ENCODE measurements around the gene MSL1. TPM values are rescaled to one million over a fixed set of nuclear protein-coding genes. Genes with fewer than 3 reads are reported as not detected.

MSL1 gene
- total and polyA plus RNA-seq, 2 experiments from 2014 or later, result 26.7 to 81.6 TPM

DNA sequence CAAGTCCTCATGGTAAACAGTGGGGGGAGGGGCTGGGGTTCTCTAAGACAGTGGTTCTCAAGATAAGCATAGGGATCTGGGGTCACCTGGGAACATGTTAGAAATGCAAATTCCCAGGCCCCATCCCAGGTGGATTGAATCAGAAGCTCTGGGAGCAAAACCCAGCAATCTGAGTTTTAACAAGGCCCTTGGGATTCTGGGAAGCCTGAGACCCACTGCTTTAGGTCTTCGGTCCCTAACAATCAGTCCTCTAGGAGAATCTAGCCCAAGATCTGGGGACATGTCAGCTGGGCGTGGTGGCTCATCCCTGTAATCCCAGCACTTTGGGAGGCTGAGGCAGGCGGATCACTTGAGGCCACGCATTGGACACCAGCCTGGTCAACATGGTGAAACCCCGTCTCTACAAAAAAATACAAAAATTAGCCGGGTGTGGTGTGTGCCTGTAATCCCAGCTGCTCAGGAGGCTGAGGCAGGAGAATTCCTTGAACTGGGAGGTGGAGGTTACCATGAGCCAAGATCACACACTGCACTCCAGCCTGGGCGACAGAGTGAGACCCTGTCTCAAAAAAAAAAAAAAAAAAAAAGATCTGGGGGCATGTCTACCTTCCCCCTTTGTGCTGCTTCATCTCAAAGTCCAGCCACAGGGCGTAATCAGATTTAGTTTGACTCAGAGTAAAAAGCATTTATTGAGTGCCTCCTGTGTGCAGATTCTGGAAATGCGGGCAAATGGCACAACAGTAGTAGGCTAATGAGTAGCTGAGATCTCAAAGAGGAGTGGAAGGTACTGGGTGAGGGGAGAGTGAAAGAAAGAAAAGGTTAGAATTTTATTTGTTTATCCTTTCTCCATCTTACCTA lies 12.6 kb upstream of the MSL1 start:
- 92% methylated on average over 9 of the region's 9 CpGs for WGBS (ENCODE audit: low lambda C conversion rate, missing lambda C conversion rate)
- Histone ChIP-seq H3K9me2 (replicated peaks; ENCODE audit: insufficient read depth) (no peaks in the 10 kb centered on the region), H3K4me2 (no peak overlapping the region), H3K36me3 (replicated peaks; ENCODE audit: insufficient read depth, low read depth) (no peaks in the 10 kb centered on the region), H2AFZ (no peak overlapping the region), H4K20me1 (ENCODE audit: insufficient read depth, poor library complexity, severe bottlenecking) (no peaks in the 10 kb centered on the region), H3K9me3 (ENCODE audit: low read depth) (no peaks in the 10 kb centered on the region), H3K79me2 (no peaks in the 10 kb centered on the region), H3K4me1 (ENCODE audit: insufficient read depth) (peaks cover 66% of the 10 kb centered on the region), H3K27me3 (no peaks in the 10 kb centered on the region), H3K4me3 (no peak overlapping the region), H3K27ac (peak overlapping the region; percentile 77)
- TF ChIP-seq, protein P1, sequence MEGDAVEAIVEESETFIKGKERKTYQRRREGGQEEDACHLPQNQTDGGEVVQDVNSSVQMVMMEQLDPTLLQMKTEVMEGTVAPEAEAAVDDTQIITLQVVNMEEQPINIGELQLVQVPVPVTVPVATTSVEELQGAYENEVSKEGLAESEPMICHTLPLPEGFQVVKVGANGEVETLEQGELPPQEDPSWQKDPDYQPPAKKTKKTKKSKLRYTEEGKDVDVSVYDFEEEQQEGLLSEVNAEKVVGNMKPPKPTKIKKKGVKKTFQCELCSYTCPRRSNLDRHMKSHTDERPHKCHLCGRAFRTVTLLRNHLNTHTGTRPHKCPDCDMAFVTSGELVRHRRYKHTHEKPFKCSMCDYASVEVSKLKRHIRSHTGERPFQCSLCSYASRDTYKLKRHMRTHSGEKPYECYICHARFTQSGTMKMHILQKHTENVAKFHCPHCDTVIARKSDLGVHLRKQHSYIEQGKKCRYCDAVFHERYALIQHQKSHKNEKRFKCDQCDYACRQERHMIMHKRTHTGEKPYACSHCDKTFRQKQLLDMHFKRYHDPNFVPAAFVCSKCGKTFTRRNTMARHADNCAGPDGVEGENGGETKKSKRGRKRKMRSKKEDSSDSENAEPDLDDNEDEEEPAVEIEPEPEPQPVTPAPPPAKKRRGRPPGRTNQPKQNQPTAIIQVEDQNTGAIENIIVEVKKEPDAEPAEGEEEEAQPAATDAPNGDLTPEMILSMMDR (IDR thresholded peaks at IDR 0.05; ENCODE audit: poor library complexity), result peak; percentile 22
- TF ChIP-seq EZH2phosphoT487 (IDR thresholded peaks at IDR 0.05; ENCODE audit: low read depth, severe bottlenecking, unreplicated experiment), result no peak
- no peak for TF ChIP-seq EZH2 (IDR thresholded peaks at IDR 0.05; ENCODE audit: borderline replicate concordance)
- no peak for DNase-seq (ENCODE audit: low spot score)

DNA sequence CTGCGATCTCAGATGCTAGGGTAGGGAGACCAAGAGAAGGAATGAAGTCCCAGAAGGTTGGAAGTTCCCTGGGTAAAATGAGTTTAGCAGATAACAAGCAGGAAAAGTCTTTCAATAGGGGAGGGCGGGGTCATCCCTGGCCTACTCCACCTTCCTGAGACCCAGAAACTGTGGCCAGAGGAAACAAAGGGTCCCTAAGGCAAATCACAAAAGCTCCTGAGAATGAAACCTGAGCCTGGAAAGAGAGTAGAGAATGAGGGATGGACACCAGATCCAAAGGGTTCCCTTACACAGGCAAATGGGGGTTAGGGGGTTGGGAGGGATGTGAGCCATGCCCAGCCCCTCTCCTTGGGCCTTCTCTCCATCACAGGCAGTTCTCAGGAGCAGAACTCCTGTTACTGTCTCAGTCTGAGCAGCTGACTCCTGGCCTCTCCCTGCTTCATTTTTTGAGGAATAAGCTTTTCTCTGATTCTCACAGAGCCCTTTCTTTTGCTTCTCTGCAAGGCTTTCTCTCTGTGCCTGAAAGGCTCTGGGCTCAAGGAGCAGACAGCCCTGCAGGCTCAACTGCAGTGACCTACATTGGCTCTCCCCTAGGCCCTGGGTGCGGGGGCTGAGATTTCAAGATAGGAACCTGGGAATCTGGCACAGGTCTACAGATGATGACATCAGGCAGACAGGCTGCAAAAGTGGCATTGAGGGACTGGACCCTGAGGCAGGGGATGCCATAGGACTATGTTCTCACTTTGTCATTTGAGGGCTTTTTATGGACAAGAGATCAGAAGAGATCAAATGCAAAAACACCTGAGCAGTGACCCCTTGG lies 11.5 kb upstream of the MSL1 start:
- TF ChIP-seq EZH2phosphoT487 (IDR thresholded peaks at IDR 0.05; ENCODE audit: low read depth, severe bottlenecking, unreplicated experiment) (no peak), EZH2 (IDR thresholded peaks at IDR 0.05; ENCODE audit: borderline replicate concordance) (no peak)
- TF ChIP-seq, protein P1 (IDR thresholded peaks at IDR 0.05; ENCODE audit: poor library complexity), result no peak
- WGBS (ENCODE audit: low lambda C conversion rate, missing lambda C conversion rate), result 79% methylated on average over 3 of the region's 3 CpGs
- peak overlapping the region; percentile 76 for H3K27ac ChIP-seq
- H2AFZ ChIP-seq, result no peak overlapping the region
- H3K27me3 ChIP-seq, result no peaks in the 10 kb centered on the region
- H3K9me2 ChIP-seq (replicated peaks; ENCODE audit: insufficient read depth), result no peaks in the 10 kb centered on the region
- H3K4me1 ChIP-seq (ENCODE audit: insufficient read depth), result peaks cover 75% of the 10 kb centered on the region
- DNase-seq (ENCODE audit: low spot score), result no peak
- H3K4me2 ChIP-seq, result no peak overlapping the region
- no peaks in the 10 kb centered on the region for H3K79me2 ChIP-seq
- H3K9me3 ChIP-seq (ENCODE audit: low read depth), result no peaks in the 10 kb centered on the region
- no peaks in the 10 kb centered on the region for H3K36me3 ChIP-seq (replicated peaks; ENCODE audit: insufficient read depth, low read depth)
- H4K20me1 ChIP-seq (ENCODE audit: insufficient read depth, poor library complexity, severe bottlenecking), result no peaks in the 10 kb centered on the region
- H3K4me3 ChIP-seq, result no peak overlapping the region

DNA sequence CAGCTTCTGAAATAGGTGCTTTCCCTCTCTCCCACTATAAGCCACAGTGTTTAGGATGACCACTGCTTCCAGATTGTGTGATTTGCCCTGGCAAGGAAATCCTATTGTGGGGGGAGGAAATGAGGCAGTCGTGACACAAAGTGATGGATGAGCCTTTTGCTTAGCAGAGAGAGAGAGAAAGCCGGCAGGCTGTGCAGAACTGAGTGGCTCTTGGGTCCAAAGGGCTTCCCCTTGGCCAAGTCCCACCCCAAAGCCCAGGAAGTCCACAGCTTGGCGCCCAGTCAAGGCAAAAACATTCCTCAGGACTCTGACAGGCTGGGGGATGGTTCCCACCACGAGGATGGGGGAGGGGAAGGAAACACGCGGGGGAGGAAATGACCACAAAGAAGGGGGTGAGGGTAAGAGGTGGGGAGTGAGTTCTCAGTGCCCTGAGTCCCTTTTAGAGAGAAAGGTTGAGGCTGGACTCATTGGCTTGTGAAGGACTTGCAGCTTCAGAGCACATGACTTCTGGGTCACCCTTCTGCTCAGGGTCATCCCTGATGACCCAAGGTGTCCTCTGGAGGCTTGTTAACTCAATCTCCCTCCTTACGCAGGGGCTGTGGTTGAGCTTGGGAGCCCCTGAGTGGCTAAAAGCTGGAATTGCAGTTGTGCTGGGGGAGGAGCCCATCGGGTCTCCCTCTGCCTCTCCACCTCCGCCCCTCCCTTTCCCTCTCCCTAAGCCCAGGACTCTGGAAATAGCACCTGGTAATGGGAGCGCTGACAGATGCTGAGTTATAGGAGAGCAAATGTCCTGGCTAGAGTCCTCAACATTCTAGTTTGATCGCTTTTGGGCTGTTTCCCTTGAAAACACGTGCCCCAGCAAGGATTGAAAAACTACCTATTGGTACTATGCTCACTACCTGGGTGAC lies 10.3 kb upstream of the MSL1 start:
- Histone ChIP-seq H3K9me3 (ENCODE audit: low read depth) (no peaks in the 10 kb centered on the region), H3K79me2 (no peaks in the 10 kb centered on the region), H3K4me1 (ENCODE audit: insufficient read depth) (peaks cover 80% of the 10 kb centered on the region), H4K20me1 (ENCODE audit: insufficient read depth, poor library complexity, severe bottlenecking) (no peaks in the 10 kb centered on the region), H3K9me2 (replicated peaks; ENCODE audit: insufficient read depth) (no peaks in the 10 kb centered on the region), H3K27ac (peak overlapping the region; percentile 76), H3K36me3 (replicated peaks; ENCODE audit: insufficient read depth, low read depth) (no peaks in the 10 kb centered on the region), H2AFZ (no peak overlapping the region), H3K27me3 (no peaks in the 10 kb centered on the region), H3K4me2 (peak overlapping the region; percentile 65), H3K4me3 (no peak overlapping the region)
- TF ChIP-seq, protein P1 (IDR thresholded peaks at IDR 0.05; ENCODE audit: poor library complexity), result peak; percentile 83
- TF ChIP-seq EZH2 (IDR thresholded peaks at IDR 0.05; ENCODE audit: borderline replicate concordance), result no peak
- peak; percentile 95 for DNase-seq (ENCODE audit: low spot score)
- WGBS (ENCODE audit: low lambda C conversion rate, missing lambda C conversion rate), result 2% methylated on average over 12 of the region's 12 CpGs

All from hepatocyte (in vitro differentiated cells).